ENCODE data around the gene HINT3. TPM values are rescaled to one million over a fixed set of nuclear protein-coding genes. Genes with fewer than 3 reads are reported as not detected.
A peak's percentile ranks its signal among the peaks of the same experiment; 100 is the strongest.
"Not testable (repeated sequence)": the region's sequence is repeated elsewhere in the genome, so short reads cannot be mapped to it uniquely, and the experiment has no call there.

Gene HINT3
- total RNA-seq (ENCODE audit: low replicate concordance): 23.5 and 30.6 TPM in 2 replicates

DNA sequence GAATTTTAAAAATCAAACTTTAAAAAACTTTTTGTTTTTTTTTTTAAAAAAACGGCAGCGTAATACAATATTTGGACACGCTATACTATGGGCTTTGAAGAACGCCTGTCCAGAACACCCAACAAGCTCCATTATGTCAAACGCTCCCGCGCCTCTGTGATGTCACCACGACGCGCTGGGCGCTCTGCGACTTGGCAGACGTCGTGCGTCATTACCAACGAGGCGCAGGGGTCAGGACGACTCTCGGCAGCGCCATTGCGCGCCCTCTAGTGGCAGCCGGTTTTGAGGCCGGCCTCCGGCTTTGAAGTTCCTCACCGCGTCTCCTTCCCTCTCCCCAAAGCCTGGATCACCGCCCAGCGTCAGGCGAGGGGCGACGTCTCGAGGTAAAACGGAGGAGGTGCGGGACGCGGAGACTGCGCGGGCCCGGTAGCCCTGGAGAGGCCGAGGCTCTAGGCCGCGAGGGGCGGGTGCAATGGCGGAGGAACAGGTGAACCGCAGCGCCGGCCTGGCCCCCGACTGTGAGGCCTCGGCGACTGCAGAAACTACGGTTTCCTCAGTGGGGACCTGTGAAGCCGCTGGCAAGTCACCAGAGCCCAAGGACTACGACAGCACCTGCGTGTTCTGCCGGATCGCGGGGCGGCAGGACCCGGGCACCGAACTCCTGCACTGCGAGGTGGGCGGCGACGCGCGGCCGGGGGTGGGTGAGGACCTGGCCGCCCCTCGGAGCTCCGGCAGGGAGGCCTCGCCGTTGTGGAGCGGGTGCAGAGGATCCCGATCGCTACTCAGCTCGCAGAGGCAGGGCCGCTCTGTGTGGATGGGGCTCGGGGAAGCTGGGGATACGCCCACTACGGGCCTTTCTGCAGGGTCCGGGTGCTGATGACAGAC lies at the start of gene HINT3:
Gene HINT3, plus strand, starts transcription at position 265 of the 885 bp plus-strand sequence. Its CDS starts 208 bp downstream, at position 473.
- peak within 1 kb of the TSS; percentile 92 for H3K4me3 ChIP-seq (ENCODE audit: low read depth, low read length)
- DNase-seq (ENCODE audit: low read depth): peak; percentile 97
- TF ChIP-seq, protein P1, sequence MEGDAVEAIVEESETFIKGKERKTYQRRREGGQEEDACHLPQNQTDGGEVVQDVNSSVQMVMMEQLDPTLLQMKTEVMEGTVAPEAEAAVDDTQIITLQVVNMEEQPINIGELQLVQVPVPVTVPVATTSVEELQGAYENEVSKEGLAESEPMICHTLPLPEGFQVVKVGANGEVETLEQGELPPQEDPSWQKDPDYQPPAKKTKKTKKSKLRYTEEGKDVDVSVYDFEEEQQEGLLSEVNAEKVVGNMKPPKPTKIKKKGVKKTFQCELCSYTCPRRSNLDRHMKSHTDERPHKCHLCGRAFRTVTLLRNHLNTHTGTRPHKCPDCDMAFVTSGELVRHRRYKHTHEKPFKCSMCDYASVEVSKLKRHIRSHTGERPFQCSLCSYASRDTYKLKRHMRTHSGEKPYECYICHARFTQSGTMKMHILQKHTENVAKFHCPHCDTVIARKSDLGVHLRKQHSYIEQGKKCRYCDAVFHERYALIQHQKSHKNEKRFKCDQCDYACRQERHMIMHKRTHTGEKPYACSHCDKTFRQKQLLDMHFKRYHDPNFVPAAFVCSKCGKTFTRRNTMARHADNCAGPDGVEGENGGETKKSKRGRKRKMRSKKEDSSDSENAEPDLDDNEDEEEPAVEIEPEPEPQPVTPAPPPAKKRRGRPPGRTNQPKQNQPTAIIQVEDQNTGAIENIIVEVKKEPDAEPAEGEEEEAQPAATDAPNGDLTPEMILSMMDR (IDR thresholded peaks at IDR 0.05; ENCODE audit: insufficient read depth, low read length): peak; percentile 92

GRCh38 chr6:125910527-125910926 lies 46.0 kb upstream of the HINT3 start:
- no peak for DNase-seq (ENCODE audit: low read depth)
- TF ChIP-seq, protein P1 (IDR thresholded peaks at IDR 0.05; ENCODE audit: insufficient read depth, low read length): no peak
- no peak overlapping the region for H3K4me3 ChIP-seq (ENCODE audit: low read depth, low read length)

DNA sequence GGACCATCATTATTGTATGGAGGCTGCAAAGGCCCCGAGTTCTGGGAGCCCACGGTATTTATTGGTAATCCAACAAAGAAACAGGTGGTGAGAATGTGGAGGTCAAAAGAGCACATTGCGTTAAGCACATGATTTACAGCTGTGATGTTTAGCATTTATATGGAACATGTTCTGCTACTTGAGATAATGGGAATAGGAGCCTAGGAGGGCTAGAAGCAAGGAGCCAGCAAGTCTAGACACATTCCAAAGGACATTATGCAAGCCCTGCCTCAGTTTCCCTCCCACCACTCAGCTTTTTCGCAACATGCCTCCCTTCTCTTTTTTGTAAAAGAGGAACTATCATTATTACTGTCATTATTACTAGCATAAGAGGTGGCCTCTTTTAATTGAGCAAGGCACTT lies 45.5 kb upstream of the HINT3 start:
- not testable (repeated sequence) for H3K4me3 ChIP-seq (ENCODE audit: low read depth, low read length); DNase-seq (ENCODE audit: low read depth)

DNA sequence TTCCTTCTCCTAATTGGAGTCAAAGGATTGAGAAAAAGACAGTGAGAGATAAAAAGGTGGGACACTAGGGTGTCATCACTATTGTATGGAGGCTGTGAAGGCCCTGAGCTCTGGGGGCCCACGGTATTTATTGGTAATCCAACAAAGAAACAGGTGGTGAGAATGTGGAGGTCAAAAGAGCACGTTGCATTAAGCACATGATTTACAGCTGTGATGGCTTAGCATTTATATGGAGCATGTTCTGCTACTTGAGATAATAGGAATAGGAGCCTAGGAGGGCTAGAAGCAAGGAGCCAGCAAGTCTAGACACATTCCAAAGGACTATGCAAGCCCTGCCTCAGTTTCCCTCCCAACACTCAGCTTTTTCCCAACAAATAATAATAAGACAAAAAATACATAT lies 44.1 kb upstream of the HINT3 start:
- DNase-seq (ENCODE audit: low read depth); H3K4me3 ChIP-seq (ENCODE audit: low read depth, low read length): not testable (repeated sequence)

DNA sequence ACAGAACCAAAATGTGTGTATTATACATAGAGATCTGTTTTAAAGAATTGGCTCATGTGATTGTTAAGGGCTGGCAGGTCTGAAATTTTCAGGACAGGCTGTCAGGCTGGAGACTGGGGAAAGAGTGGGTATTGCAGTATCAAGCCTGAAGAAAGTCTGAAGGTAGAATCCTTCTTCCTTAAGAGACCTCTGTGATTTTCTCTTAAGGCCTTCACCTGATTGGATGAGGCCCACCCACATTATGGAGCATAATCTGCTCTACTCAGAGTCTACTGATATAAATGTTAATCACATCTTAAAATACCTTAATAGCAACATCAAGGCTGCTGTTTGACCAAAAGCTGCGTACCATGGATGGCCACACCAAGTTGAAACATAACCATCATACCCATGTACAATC lies 43.4 kb upstream of the HINT3 start:
- TF ChIP-seq, protein P1 (IDR thresholded peaks at IDR 0.05; ENCODE audit: insufficient read depth, low read length): no peak
- no peak for DNase-seq (ENCODE audit: low read depth)

DNA sequence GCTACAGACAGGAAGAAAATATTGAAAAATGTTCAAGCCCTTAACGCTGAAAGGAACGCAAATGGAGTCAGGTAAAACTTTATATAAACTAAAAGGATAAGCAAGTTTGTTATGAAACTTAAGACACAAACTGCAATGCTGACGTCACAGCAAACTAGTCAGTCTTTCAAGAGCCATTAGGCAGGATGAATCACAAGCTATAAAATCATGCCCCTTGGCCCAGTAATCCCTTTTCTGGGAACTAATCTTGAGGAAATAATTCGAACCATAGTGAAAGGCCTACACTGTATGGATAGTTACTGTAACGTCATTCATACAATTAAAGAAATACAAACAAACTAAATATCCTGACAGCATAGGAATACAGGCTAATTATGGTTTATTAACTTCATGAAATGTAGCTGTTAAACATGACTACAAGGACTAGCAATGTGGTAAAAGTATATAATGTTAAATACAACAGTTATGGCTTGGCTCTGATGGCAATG lies 42.7 kb upstream of the HINT3 start:
- peak; percentile 93 for DNase-seq (ENCODE audit: low read depth)
- TF ChIP-seq, protein P1 (IDR thresholded peaks at IDR 0.05; ENCODE audit: insufficient read depth, low read length): no peak
- no peak overlapping the region for H3K4me3 ChIP-seq (ENCODE audit: low read depth, low read length)

More for the DNA sequence above, 43.4 kb upstream of the HINT3 start:
- no peak overlapping the region for H3K4me3 ChIP-seq (ENCODE audit: low read depth, low read length)

DNA sequence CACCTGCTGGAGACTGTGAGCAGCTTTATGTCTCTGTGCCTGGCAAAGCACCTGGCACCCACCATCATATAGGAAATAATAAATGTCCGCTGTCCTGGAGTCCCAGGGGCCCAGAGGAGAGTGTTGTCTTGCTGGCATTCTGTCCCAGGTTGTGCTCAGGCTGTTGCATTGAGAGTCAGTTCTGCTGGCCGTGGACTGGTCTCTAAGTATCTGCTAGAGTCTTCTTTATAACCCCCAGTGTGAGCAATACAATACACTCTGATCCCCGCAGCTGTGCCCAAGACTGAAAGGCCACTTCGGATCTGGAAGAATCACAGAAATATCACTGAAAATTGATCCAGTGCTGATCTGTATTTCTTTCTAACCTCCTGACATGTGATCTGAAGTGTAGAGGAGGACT lies 38.3 kb upstream of the HINT3 start:
- TF ChIP-seq, protein P1 (IDR thresholded peaks at IDR 0.05; ENCODE audit: insufficient read depth, low read length): no peak
- no peak for DNase-seq (ENCODE audit: low read depth)
- no peak overlapping the region for H3K4me3 ChIP-seq (ENCODE audit: low read depth, low read length)

All from fibroblast of the aortic adventitia (primary cell).